GM19328 (cell line): ENCODE data around the gene BAX.

ENCODE experiments used
- ATAC-seq: cut with Tn5 transposase; IDR thresholded peaks from one replicate; pipeline ENCODE4 v1.9.1; 2021; ENCODE audit warnings: mild to moderate bottlenecking, moderate library complexity; ENCODE audit not compliant: unreplicated experiment

Gene BAX

DNA sequence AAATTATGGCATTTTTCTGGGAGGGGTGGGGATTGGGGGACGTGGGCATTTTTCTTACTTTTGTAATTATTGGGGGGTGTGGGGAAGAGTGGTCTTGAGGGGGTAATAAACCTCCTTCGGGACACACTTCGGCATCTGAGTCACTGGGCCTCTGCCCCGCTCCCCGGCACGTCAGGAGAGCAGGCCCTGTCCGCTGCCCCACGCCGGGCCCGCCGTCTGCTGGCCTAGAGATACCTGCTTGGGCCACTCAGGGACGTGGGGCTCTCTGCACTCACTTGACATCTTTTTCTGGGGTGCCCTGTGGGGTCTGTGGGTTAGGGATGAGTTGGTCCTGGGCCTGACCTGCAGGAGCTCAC lies 7.0 kb downstream of the BAX start:
- no peak for ATAC-seq

DNA sequence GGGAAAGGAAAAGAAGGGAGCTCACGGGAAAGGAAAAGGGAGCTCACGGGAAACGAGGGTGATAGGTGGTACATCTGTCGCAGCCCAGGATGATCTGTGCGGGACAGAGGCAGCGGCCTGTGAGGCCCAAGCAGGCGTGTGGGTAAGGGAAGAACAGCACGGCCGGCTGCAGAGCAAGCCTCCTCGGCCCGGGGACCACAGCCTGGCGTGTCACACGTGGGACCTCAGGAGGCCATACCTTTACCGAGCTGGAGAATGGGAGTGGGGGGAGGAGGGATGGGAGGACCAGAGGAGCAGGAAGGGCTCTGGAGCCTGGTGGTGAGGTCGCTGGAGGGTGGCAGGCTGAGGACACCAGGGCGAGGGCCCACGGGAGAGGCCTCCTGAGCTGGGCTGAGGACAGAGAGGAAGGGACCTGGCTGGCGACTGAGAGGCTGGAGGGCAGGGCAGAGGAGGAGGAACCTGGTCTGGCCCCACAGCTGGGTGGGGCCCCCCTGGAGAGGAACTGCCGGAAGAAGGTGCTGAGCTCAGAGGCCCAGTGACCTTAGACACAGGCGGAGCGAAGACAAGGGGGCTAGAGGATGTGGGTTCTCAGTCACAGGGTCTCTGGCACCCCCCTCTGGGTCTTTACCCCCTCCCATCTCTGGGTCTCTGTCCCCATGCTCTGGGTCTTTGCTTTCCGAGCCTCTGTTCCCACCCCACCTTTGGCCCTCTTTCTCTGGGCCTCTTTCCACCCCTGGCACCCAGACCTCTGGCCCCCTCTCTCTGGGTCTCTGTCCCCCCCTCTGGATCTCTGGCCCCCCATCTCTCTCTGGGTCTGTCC lies 7.6 kb downstream of the BAX start:
- peak; percentile 40 for ATAC-seq

DNA sequence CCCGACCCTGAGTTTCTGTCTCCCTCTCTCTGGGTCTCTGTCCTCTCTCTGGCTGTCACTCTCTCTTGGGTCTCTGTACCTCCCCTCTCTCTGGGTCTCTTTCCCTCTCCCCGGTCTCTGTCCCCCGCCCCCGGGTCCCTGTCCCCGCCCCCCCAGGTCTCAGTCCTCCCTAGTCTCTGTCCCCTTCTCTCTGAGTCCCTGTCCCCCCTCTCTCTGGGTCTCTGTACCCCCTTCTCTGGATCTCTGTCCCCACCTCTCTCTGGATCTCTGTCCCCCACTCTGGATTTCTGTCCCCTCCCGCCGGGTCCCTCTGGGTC lies 8.1 kb downstream of the BAX start:
- ATAC-seq = no peak

DNA sequence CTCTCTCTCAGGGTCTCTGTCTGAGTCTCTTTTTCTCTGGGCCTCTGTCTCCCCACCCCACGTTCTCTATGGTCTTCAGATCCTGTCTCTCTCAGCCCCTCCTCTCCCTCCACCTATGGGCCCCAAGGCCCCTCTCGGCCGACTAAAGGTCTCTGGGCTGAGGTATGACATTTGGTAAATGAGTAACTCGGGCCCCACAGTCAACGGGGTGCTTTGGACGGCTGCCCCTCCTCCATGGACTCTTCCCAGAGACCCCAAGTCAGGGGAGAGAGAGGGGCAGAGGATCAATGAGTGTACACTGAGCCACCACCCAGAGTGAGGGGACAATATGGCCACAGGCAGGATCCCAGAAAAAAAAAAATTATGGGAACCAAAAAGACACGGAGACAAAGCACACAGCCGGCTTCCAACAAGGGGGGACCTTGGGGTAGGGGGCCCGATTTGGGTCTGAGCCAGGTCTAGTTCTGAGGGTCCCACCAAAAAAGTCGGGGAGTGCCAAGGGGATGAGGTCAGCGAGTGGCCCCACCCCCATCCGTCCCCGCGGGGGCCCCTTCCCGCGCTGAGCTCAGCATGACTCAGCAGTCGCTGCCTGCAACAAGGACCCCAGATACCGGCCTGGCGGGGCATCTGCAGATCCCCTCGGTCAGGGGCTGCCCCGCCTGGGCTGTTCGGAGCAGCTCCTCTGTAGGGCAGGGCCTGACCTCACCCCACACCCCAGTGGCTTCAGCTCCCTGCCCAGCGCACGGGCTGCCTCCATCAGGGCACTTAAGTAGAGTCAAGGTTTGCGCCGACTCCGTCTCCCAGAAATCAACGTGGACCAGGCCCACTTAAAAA lies 8.9 kb downstream of the BAX start:
- no peak for ATAC-seq

DNA sequence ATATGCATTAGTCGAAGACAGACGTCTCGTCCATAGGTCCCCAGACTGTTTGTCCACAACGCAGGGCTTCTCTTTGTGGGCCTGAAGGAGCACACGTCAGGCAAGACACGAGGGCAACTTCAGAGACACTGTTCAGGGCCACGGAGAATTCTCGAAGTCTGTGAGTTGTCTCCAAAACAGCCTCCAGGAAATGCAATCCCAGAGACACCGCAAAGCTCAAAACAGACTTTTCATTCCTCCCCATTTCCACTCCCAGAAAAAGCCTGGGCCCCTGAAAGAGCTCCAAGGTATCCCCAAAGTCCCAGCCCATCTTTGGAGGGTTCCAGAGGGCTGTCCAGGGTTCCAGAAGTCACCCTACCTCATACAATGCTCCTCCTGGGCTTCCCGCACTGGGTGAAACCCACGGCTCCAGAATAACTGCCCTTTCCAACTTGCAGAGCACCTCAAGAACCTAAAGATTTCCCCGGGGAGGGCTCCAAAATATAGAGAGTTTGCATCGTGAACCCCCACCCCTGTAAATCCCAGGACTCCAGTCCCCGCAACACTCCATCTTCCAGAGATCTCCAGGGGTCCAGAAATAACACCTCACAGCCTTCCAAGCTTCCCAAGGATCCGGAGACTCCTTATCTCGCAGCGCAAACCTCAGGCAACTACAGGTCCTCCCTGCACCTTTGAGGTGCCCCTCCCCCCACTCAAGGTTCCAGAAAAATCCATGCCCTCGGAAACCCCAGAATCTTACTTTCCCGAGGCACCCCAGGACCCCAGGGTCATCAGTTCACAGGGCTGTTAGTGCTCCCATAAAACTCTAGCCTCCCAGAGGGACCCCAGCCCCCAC lies 9.7 kb downstream of the BAX start:
- no peak for ATAC-seq

DNA sequence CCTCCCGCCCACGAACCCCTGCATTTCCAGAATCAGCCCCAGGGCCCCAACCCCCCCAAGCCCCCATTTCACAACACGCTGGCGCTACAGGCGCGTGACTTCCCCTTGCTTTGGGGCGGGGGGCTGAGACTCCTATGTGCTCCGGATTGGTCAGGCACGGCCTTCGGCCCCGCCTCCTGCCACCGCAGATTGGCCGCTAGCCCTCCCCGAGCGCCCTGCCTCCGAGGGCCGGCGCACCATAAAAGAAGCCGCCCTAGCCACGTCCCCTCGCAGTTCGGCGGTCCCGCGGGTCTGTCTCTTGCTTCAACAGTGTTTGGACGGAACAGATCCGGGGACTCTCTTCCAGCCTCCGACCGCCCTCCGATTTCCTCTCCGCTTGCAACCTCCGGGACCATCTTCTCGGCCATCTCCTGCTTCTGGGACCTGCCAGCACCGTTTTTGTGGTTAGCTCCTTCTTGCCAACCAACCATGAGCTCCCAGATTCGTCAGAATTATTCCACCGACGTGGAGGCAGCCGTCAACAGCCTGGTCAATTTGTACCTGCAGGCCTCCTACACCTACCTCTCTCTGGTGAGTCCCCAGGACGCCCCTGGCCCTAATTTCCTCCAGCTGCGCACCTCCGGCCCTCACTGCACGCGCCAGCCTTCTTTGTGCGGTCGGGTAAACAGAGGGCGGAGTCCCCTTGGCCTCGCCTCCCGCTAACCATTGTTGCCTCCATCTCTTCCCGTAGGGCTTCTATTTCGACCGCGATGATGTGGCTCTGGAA lies 10.5 kb downstream of the BAX start, which contains the start of gene FTL:
TSS of gene FTL (plus strand) at position 270 of the 766 bp plus-strand sequence. CDS start at position 469, 199 bp downstream.
- ATAC-seq = no peak

DNA sequence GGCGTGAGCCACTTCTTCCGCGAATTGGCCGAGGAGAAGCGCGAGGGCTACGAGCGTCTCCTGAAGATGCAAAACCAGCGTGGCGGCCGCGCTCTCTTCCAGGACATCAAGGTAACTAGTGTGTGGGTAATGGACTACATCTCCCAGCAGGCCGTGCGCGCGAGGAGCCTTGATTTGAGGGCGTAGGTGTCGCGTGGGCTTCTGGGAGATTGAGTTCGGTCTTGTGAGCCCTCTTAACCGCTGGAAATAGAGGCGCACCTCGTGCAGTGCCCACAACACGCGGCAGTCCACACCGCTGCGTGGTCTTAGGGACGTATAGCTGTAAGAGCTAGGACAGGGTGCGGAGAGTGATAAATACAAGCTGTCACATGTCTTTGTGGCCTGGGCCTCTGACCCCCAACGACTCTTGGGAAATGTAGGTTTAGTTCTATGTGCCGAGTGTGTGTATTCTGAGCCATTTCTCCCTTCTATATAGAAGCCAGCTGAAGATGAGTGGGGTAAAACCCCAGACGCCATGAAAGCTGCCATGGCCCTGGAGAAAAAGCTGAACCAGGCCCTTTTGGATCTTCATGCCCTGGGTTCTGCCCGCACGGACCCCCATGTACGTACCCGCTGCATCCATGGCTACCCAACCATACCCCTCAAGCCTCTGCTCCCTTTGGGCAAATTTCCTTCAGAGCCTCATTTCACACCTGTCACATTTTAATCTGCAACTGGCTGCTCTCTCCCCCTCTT lies 11.3 kb downstream of the BAX start:
- ATAC-seq = no peak

DNA sequence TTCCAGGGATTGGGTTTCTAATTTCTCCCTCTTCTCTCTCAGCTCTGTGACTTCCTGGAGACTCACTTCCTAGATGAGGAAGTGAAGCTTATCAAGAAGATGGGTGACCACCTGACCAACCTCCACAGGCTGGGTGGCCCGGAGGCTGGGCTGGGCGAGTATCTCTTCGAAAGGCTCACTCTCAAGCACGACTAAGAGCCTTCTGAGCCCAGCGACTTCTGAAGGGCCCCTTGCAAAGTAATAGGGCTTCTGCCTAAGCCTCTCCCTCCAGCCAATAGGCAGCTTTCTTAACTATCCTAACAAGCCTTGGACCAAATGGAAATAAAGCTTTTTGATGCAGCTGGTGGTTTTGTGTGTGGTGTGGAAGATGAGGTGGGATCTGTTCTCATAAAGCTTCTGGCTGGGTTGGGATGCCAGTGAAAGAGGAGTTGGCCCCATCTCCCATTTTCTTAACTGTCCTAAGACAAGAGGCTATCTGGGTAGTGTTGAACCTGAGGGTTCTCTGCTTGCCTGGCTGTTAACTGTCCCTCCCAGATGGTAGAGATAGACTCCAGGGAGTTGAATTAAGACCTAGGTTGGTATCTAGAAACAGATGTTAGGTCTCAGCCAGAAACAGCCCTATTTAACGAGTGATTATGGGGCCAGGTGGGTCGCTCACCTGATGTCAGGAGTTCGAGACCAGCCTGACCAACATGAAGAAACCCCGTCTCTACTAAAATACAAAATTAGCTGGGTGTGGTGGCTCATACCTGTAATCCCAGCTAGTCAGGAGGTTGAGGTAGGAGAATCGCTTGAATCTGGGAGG lies 12.1 kb downstream of the BAX start:
- ATAC-seq = no peak

DNA sequence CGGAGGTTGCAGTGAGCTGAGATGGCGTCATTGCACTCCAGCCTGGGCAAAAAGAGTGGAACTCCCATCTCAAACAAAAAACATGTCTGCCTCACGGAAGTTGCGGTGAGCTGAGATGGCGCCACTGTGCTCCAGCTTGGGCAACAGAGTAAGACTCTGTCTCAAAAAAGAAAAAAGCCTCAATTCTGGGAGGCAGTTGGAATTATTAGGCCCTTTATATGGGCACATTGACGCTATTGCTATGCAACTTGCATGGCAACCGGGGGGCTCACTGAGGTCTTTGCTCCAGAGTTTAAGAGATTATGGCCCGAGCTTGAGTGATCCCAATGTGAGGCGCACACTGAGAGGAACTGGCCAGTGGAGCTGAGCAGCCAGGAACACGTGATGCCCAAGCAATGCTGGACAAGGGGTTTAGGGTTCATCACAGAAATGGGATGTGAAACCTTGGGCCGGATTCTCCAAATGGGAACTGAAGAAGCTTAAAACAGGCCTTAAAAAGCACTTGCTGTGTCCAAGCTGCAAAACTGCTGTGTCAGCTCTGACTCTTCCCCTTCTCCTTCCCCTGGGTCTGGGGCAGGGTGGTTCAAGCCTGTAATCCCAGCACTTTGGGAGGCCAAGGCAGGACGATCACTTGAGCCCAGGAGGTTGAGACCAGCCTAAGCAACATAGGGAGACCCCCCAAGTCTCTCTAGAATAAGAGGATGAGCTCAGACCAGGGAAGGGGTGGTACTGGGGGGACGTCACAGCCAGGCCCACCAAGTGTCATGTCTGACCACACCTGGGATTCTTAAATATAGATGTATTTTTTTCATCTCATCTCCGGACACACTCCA lies 12.9 kb downstream of the BAX start:
- no peak for ATAC-seq

DNA sequence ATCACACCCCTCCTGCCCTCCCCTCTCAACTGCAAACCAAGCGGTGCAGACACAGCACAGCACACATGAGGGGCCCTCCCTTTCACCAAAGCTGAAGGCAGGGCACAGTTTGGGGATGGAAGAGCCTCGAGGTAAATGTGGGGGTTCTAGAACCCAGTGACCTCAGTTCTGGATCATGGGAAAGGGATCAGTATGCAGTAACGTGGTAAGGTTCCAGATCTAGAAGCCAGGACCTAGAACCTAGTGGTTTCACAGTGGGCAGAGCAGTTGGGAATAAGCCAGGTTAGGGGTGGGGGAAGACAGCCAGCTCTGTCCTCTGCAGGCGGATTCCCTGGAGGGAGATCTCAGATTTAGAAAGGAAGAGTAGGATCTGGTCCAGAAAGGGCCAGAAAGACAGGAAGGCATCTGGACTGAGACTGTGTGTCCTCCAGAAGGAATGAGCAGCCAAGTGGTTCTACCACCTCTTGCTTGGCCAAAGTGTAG lies 13.5 kb downstream of the BAX start:
- ATAC-seq = no peak

DNA sequence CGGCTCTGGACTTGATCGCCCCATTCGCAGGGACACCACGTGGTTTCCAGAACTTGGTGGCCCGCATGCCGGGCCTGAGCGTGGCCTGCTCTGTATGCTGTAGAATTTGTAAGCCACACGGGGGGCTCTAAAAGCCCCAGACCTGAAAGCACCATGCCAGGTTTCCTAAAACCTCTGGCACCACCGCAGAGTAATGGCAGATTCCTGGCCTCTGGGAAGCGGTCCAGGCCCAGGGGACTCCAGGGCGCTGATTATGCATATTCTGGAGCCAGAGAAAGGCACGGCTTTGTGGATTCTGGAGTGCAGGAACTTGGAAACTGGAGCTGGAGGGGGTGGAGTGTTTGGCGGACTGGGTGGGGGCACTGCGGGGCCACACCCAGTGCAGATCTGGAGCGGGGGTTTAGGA lies 14.1 kb downstream of the BAX start:
- ATAC-seq = no peak

DNA sequence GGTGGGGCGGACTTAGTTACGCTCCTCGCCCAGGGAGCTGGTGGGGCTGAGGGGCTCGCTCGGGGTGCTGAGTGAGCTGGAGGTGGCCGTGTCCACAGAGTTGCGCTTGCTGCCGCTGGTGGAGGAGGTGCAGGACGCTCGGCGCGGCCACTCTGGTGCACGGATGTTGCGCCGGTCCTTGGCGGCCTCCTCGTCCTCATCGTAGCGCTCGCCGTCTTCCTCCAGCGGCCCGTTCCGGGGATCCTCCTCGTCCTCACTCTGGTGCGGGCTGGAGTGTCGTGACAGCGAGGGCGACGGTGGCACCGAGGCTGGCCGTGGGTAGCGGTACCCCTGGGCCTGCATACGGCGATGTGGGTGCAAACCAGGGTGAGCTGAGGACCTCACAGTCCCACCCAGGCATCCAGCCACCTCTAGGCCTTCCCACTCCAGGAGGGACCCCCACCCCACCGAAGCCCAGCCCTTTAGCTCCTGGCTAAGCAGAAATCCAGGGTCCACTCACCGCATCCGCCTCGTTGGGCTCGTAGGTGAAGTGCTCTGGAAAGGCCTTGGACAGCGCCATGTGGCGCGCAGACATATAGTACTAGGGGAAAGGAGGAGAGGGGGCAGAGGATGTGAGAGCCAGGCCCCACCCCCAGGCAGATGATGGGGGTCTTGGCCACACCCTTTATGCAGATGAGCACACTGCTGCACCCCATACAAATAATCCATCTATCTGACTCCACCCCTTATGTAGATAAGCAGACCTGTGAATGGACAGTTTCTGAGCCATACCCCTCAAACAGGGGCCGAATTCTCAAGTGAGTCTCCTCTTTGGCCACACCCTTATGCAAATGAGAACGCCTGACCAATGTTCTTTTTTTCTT lies 14.8 kb downstream of the BAX start:
- ATAC-seq = no peak

DNA sequence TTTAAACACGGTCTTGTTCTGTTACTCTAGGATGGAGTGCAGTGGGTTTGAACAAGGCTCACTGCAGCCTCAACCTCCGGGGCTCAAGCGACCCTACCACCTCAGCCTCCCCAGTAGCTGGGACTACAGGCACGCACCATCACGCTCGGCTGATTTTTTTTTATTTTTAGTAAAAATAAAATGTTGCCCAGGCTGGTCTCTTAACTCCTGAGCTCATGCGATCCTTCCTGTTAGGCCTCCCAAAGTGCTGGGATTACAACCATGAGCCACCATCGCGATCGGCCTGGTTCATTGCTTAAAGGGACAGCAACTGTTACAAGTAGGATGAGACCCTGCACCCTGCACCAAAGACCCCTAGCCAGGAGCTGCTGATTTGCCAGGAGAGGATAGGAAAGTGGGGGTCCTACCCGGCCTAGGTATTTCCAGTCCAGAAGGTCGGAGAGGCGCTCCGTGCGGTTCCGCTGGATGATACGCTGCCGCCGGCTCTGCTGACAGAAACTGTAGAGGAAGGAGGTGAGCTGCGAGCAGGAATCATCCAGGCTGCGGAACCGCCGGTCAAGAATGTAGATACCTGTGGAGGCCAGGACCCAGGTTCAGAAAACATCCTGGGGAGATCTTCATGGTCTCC lies 15.6 kb downstream of the BAX start:
- ATAC-seq = no peak

DNA sequence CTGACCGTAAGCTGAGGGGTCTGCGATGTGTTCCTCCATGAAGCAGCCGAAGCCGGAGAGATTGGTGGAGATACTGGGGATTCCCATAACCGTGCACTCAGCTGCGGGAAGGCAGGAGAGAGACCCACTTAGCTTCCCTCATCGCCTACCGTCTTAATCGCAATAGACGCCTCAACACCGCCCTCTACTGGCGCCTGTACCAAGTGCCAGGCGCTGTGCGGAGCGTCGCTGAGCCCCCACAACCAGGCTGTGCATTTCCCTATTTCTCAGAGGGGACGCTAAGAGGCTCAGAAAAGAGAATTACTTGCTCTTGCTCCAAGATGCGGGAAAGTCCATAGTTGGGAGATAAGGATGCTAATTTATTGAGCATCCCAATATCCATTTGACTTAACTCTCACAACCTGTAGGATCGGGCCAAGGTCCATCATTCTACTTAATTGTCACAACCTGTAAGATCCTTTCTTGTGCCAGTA lies 16.3 kb downstream of the BAX start:
- no peak for ATAC-seq

DNA sequence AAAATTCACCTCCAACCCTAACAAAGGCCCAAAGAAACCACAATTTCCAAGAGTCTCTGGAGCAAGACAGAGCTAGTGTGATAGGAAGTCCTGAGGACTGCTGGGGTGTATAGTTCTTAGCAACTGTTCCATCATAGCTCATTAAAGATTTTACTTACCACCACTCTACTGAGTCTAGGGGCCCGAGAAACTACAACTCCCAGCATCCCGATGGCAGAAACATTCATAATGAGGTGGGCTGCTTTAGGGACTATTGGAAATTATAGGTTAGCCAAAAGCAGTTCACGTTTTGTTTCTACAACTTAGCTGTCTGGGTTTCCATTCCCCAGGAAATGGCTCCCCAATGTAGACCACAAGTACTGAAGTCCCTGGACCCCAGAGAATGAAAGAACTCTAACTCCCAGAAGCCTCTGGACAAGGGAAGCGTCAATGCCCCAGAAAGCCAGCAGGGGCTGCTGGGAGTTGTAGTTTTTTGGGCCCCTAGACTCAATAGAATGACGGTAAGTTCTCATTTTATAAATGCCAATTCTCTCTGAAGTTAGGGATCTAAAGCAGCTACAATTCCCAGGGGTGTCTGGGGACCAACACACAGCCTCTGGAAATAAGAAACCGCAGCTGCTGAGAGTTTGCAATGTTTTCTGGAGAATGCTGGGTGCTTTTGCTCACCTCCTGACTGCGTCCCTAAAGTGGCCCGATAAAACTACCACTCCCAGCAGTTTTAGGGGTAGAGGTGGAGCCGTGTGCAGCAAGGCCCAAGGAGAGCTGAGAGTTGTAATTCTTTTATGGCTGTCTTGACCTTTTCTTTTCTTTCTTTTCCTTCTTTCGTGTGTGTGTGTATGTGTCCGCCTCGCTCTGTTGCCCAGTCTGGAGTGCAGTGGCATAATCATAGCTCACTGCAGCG lies 21.5 kb downstream of the BAX start:
- ATAC-seq = no peak

DNA sequence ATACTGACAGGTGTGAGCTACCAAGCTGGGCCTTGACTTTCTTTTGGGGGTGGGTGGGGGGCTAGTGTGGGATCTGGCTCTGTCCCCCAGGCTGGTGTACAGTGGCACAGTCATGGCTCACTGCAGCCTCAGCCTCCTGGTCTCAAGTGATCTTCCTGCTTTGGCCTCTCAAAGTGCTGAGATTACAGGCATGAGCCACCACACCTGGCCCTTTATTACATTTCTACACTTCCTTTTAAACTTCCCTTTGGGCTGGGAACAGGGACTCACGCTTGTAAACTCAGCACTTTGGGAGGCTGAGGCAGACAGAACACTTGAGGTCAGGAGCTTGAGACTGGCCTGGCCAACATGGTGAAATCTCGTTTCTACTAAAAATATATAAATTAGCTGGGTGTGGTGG lies 22.4 kb downstream of the BAX start:
- no peak for ATAC-seq
